M059J (cell line): Measurements from ENCODE around the gene PDZK1. TPM values are rescaled to one million over a fixed set of nuclear protein-coding genes. Genes with fewer than 3 reads are reported as not detected.
"Not testable (repeated sequence)": the region's sequence is repeated elsewhere in the genome, so short reads cannot be mapped to it uniquely, and the experiment has no call there.

ENCODE experiments used
- DNase-seq: peaks from one replicate; pipeline ENCODE4 v3.0.0-alpha.2; 2012; ENCODE audit warnings: low read depth
- total RNA-seq: library from RNA; depleted of rRNA; stranded (reverse); fragments of >200 nt; shearing (Covaris generic); gene quantifications from 2 replicates; pipeline ENCODE4 v1.2.3, GENCODE V29; 2014

PDZK1 gene
- total RNA-seq, 1 experiment from 2014 or later = 10.5 TPM

DNA sequence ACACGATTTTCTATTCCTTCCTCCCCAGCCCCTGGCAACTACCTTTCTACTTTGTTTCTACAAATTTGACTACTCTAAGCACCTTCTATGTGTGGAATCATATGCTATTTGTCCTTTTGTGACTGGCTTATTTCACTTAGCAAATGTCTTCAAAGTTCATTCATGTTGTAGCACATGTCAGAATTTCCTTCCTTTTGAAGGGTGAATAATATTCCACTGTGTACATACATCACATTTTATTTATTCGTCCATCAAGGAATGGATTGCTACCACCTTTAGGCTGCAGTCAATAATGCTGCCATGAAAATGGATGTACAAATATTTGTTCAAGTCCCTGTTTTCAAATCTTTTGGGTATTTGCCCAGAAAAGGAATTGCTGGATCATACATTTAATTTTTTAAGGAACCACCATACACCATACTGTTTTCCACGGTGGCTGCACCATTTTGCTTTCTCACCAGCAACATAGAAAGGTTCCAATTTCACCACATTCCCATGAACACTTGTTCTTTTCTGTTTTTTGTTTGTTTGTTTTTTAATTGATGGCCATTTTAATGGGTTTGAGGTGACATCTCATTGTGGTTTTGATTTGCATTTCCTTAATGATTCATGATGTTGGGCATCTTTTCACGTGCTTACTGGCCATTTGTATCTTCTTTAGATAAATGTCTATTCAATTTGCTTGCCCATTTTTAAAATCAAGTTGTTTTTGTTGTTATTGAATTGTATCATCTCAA is 3.3 kb upstream of the PDZK1 start:
- peak; percentile 55 for DNase-seq

DNA sequence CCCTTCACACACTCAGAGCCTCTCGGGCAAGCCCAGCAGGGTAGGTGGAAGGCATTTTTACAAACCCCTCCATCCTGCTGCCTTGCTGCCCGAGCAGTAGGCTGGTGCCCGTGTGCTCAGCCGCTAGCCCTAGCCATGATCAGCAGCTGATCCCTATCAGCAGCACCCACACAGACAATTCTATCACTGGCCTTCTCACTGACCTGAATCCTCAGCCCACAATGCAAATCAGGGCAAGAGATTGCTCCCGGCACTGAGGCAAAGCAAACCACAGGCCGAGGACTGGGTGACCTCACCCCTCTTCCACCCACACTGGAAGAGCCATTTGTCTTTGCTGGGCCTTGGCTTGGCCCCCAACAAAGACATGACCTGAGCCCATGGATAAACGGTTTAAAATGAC is 895 bp upstream of the PDZK1 start:
- peak; percentile 90 for DNase-seq

- peak; percentile 98 for DNase-seq
Observed at GRCh38 chr1:145706086-145706664, 993 bp downstream of the PDZK1 start.

DNA sequence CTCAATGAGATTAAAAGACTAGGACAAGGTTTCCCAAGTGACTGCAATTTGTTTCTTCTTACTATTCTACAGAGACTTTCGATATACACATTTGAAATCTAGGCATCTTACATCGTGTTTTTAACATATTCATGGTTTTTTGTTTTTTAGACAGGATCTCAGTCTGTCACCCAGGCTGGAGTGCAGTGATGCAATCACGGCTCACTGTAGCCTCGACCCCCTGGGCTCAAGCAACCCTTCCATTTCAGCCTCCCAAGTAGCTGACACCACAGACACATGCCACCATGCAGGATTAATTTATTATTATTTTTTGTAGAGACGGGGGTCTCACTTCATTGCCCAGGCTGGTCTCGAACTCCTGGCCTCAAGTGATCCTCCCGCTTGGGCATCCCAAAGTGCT is 1.5 kb downstream of the PDZK1 start:
- DNase-seq = no peak

DNA sequence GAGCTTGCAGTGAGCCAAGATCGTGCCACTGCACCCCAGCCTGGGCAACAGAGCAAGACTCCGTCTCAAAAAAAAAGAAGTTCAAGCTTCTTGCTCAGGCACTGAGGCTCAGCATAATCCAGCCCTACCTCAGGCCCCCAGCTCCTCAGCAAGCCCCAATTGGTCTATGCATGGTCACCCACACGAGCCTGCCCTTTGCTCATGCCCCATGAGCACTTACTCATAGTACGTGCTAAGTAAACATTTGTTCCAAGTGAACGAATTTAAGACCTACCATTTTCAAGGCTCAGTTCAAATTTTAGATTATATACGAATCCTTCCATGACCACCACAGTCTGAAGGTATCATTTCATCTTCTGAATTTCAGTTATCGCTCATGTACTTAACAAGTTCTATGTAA is 4.3 kb downstream of the PDZK1 start:
- DNase-seq = no peak

DNA sequence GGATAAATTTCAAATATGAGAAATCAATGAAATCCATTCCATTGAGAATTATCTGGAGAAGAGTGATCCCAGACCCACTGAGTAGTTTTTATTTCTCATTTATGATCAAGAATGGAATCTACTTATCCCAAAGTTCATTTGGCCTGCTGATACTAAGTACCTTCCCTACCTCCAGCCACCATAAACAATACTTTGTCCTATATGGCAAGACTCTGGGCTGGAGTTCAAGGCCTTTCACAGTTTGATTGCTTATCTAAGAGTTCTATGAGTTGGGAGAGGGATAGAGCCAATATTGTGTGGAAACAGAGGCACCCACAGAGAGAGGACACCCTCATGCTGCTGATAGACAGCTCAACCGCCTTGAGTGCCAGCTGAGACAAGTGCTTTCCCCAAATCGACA is 5.1 kb downstream of the PDZK1 start:
- no peak for DNase-seq

DNA sequence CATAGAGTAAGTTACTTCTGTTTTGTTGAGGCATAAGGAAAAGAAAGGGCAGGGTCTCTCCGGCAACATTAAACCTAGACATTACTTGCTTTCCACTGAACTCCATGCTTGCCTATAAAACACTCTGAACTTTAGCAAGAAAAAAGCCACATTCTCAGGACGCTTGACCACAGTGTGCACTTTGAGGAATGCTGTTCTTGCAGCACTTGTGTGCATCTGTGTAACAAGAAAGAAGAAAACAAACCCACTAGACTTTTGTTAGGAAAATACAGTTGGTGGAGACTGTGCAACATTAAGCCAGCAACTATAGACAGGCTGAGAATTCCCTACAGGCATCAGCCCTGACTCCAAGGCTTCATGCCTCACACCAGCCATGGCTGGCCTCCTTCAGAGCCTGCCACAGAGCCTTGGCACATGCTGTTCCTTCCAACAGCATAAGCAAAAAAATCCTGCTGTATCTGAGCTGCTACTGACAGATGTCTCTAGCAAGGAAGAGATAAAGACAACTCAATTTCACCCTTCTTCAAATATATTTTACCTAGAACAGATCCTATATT is 5.8 kb downstream of the PDZK1 start:
- no peak for DNase-seq

- no peak for DNase-seq
Observed at GRCh38 chr1:145696630-145696960, 10.6 kb downstream of the PDZK1 start.

DNA sequence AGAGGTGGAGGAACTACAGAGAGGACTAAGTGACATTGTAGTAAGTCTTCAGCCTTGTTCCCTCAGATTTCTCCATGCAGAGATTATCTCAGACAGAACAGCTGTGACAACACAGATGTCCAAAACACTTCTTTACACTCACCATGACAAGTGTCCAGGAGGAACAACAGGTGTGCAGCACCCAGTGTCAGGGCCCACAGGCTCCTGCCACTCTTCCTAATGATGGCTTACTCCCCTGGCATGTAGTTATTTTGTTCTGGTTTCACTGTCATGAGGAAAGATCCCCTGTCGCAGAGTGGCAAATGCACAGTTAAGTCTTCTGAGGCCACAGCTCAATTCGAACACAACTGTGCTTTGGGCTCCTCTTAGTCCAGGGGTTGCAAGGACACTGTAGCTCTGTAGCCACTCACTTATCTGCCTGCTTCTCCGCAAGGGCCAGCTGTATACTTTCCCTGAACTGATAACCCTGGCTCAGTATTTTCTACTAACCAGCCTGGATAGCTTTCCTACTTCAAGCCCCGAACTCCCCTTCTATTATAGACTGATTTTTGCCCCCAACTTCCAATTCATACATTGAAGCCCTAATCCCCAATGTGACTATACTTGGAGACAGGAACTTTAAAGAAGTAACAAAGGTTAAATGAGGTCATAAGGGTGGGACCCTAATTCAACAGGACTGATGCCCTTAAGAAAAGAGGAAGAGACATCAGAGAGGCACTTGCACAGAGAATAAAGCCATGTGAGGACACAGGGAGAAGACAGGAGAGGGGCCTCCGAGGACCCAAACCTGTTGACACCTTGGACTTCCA is 11.1 kb downstream of the PDZK1 start:
- no peak for DNase-seq

- DNase-seq = no peak
Observed at GRCh38 chr1:145692785-145693443, 14.3 kb downstream of the PDZK1 start.

GRCh38 chr1:145690587-145691558 is 16.3 kb downstream of the PDZK1 start:
- peak; percentile 91 for DNase-seq

DNA sequence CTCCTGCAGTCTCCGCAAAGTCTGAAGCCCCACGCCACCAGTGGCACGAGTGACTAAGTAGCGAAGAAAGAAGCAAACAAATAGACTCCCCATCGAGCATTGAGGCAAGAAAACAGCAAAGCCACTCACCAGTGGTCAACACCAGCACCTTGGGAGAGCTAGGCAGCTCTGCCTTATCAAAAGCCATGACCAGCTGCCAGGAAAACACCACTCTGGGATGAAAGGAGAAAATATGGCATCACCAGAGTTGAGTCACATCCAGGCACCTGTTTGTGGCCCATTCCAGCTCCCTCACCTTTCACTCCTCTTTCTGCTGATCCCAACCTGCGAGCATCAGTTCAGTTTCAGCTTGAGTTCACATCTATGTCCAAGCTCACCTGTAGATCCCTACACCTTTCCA is 17.2 kb downstream of the PDZK1 start:
- peak; percentile 53 for DNase-seq

DNA sequence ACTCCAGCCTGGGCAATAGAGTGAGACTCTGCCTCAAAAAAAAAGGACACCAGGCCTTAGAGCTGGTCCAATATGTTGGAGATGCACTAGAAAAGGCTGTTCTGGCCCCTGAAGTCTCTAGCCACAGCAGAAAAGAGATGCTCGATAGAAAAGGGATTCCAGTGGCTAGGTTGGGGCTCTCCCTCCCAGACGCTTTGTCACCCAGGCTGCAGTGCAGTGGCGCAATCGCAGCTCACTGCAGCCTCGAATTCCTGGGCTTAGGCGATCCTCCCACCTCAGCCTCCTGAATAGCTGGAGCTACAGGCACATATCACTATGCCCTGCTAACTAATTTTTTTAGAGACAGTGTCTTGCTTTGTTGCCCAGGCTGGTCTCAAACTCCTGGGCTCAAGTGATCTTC is 18.2 kb downstream of the PDZK1 start:
- no peak for DNase-seq

DNA sequence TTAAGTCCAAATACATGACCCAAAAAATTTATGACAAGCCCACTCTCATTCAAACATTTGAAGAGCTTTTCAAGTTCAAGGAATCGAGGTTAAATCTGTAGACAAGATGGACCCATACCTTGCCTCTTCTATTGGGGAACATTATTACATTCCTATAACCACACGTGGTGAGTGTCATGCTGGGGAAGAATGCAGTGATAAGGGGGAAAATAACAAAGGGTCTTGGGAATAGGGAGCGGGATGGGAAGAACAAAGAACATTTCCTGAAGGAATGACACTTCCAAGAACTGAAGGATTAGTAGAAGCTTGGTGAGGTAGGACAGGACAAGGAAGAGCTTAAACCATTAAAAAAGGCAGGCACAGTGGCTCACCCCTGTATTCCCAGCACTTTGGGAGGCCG is 18.8 kb downstream of the PDZK1 start:
- no peak for DNase-seq

GRCh38 chr1:145686078-145686477 is 21.1 kb downstream of the PDZK1 start:
- DNase-seq = not testable (repeated sequence)

GRCh38 chr1:145684858-145685257 is 22.3 kb downstream of the PDZK1 start:
- not testable (repeated sequence) for DNase-seq

GRCh38 chr1:145673217-145673616 is 34.0 kb downstream of the PDZK1 start:
- DNase-seq = not testable (repeated sequence)

GRCh38 chr1:145670995-145671745 is 36.0 kb downstream of the PDZK1 start:
- DNase-seq = not testable (repeated sequence)

GRCh38 chr1:145665015-145665414 is 42.2 kb downstream of the PDZK1 start:
- peak; percentile 53 for DNase-seq

DNA sequence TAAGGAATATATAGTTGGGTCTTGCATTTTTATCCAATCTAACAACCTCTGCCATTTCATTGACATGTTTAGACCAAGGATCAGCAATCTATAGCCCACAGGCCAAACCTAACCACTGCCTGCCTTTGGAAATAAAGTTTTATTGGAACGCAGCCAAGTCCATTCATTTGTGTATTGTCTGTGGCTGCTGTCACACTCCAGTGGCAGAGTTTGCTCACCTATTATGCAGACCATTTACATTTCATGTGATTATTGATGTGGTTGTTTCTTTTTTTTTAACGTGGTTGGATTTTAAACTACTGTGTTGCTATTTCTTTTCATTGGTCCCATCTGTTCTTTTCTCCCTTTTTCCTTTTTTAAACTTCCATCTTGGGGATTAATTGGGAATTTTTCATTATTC is 44.7 kb downstream of the PDZK1 start:
- DNase-seq = peak; percentile 8
